ENCODE data around the gene SLAIN1.

The SLAIN1 gene

DNA sequence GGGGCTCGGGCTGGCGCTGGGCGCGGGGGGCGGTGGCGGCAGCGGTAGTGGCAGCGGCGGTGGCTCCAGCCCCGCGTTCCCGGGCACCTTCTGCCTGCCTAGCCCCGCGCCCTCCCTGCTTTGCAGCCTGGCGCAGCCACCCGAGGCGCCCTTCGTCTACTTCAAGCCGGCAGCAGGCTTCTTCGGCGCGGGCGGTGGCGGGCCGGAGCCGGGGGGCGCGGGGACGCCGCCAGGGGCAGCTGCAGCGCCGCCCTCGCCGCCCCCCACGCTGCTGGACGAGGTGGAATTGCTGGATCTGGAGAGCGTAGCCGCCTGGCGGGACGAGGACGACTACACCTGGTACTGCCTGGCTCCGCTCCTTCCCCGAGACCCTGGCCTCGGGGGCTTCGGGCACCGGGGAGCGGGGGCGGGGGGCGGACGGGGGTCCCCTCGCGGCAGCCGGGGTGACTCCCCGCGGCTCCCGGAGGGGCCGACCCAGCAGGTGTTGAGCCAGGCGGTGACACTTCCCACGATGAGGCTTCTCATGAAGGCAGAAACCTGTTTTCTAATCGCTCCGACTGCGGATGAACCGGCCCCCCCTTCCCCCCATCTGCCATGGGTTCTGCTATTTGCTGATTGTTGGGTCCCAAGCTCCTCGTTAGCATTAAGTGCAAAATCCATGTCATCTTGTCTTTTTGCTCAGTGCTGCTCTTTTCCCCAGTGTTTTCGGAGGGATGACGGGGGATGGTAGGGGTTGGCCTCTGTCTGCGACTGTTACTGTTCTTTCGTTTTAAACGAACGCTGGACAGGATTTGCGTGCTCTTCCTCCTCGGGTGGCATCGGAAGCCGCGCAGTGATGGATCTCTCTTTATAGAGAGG lies 943 bp downstream of the SLAIN1 start:
- DNase-seq (ENCODE audit: low read depth, low spot score) = no peak
- Histone ChIP-seq H3K27me3 (ENCODE audit: insufficient read depth, insufficient read length) (peaks cover 31% of the 10 kb centered on the region), H3K36me3 (ENCODE audit: insufficient read depth, insufficient read length, low read length) (no peaks in the 10 kb centered on the region), H3K9me3 (ENCODE audit: insufficient read depth, low read length) (no peaks in the 10 kb centered on the region), H3K4me1 (ENCODE audit: insufficient read depth, insufficient read length) (no peaks in the 10 kb centered on the region), H3K4me3 (ENCODE audit: insufficient read length, low read depth) (peak overlapping the region; percentile 77), H3K9ac (ENCODE audit: insufficient read length, low read depth) (no peak overlapping the region)
- TF ChIP-seq ZNF274 (IDR thresholded peaks at IDR 0.05; ENCODE audit: low read depth, low read length) (no peak), YY1 (IDR thresholded peaks at IDR 0.05; ENCODE audit: insufficient read depth, insufficient read length) (no peak), SUZ12 (IDR thresholded peaks at IDR 0.05; ENCODE audit: extremely low read depth, insufficient read depth, insufficient read length) (no peak)

DNA sequence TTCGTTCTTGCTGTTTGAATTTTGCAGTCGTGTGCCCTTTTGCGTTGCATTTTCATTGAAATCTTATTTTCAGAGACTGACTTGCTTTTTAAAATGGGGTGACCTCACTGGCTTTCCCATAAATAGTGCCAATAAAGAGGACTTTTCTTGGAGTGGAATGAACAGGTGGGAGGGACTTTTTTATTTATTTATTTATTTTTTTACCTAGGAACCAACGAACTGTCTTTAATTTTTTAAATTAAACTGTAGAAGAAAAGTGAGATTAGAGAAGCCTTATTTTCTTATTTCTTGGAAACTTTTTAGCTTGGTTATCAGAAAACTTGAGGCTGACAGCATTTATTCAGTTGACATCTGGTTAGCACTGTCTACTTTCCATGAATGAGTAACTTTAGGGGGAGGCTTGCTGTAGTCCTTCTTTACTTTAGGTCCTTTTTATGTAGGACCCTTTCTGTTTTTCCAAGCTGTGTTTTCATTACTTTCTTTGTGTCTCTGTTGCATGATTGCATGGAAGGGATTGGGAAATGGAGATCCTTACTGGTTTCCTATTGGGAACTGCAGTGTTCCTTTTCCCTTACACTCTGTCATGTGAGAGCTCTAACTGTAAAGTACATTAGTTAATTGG lies 1.7 kb downstream of the SLAIN1 start:
- TF ChIP-seq ZNF274 (IDR thresholded peaks at IDR 0.05; ENCODE audit: low read depth, low read length) (no peak), SUZ12 (IDR thresholded peaks at IDR 0.05; ENCODE audit: extremely low read depth, insufficient read depth, insufficient read length) (no peak), YY1 (IDR thresholded peaks at IDR 0.05; ENCODE audit: insufficient read depth, insufficient read length) (no peak)
- H3K9me3 ChIP-seq (ENCODE audit: insufficient read depth, low read length) = no peaks in the 10 kb centered on the region
- no peaks in the 10 kb centered on the region for H3K4me1 ChIP-seq (ENCODE audit: insufficient read depth, insufficient read length)
- no peak overlapping the region for H3K9ac ChIP-seq (ENCODE audit: insufficient read length, low read depth)
- DNase-seq (ENCODE audit: low read depth, low spot score) = no peak
- no peaks in the 10 kb centered on the region for H3K36me3 ChIP-seq (ENCODE audit: insufficient read depth, insufficient read length, low read length)
- H3K27me3 ChIP-seq (ENCODE audit: insufficient read depth, insufficient read length) = peaks cover 31% of the 10 kb centered on the region
- H3K4me3 ChIP-seq (ENCODE audit: insufficient read length, low read depth) = peak overlapping the region; percentile 77

DNA sequence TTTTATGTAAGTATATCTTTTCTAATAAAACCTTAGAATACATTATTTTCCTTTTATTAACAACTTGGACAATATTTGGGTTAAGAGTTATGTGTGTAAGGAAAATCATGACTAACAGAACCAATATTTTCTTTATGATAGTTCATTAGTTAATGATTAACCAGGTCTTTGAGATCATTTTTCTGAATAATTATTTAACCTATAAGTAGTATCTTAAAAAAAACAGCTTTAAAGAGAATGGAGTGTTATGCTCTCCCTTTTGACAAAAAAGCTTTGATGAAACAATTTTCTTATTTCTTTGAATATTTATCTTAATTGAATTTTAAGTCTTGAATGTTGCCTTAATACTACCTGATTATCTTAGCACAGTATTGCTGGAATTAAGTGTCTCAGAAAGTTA lies 3.8 kb downstream of the SLAIN1 start:
- Histone ChIP-seq H3K4me3 (ENCODE audit: insufficient read length, low read depth) (no peak overlapping the region), H3K9ac (ENCODE audit: insufficient read length, low read depth) (no peak overlapping the region), H3K4me1 (ENCODE audit: insufficient read depth, insufficient read length) (no peaks in the 10 kb centered on the region), H3K36me3 (ENCODE audit: insufficient read depth, insufficient read length, low read length) (no peaks in the 10 kb centered on the region), H3K27me3 (ENCODE audit: insufficient read depth, insufficient read length) (peaks cover 24% of the 10 kb centered on the region), H3K9me3 (ENCODE audit: insufficient read depth, low read length) (no peaks in the 10 kb centered on the region)
- no peak for DNase-seq (ENCODE audit: low read depth, low spot score)
- TF ChIP-seq SUZ12 (IDR thresholded peaks at IDR 0.05; ENCODE audit: extremely low read depth, insufficient read depth, insufficient read length) (no peak), ZNF274 (IDR thresholded peaks at IDR 0.05; ENCODE audit: low read depth, low read length) (no peak), YY1 (IDR thresholded peaks at IDR 0.05; ENCODE audit: insufficient read depth, insufficient read length) (no peak)

DNA sequence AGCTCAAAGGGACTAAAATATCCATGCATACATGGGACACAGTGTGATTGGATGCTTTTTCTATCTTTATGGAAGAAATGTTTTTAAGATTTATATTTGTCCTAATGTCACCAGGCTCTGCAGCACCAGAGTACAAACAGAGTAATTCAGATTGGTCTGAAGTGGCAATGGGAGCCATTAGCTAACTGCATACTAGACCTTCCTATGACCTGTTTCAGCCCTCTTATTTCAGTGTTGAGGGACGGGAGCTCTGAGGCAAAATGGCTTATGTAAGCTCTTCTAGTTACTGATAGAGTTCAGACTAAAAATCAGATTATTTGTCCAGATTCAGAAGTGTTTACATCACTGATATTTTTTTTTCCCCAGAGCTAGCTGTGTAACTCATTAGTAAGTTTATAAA lies 4.9 kb downstream of the SLAIN1 start:
- no peaks in the 10 kb centered on the region for H3K36me3 ChIP-seq (ENCODE audit: insufficient read depth, insufficient read length, low read length)
- H3K27me3 ChIP-seq (ENCODE audit: insufficient read depth, insufficient read length) = peaks cover 14% of the 10 kb centered on the region
- no peak overlapping the region for H3K4me3 ChIP-seq (ENCODE audit: insufficient read length, low read depth)
- no peak overlapping the region for H3K9ac ChIP-seq (ENCODE audit: insufficient read length, low read depth)
- TF ChIP-seq ZNF274 (IDR thresholded peaks at IDR 0.05; ENCODE audit: low read depth, low read length) = no peak
- DNase-seq (ENCODE audit: low read depth, low spot score) = no peak
- H3K9me3 ChIP-seq (ENCODE audit: insufficient read depth, low read length) = no peaks in the 10 kb centered on the region
- H3K4me1 ChIP-seq (ENCODE audit: insufficient read depth, insufficient read length) = no peaks in the 10 kb centered on the region

DNA sequence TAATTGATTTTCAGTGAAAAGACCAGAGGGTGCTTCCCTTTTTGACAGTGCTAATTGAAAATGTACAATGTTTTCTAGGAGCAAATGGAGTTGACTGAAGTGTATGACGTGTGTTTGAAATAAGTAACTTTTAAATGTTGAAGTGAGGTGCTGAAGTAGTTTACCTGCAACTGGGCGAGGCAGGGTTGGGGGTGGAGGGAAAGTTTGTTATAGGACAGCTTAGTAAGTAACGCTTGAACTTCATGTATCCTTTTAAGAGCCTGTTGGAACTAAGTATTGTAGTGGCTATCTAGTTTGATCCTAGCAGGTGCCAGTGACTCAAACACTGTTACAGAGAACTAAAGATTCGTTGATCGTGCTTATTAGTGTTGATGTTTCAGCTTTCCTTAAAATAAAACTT lies 5.9 kb downstream of the SLAIN1 start:
- no peaks in the 10 kb centered on the region for H3K4me1 ChIP-seq (ENCODE audit: insufficient read depth, insufficient read length)
- no peak overlapping the region for H3K4me3 ChIP-seq (ENCODE audit: insufficient read length, low read depth)
- H3K36me3 ChIP-seq (ENCODE audit: insufficient read depth, insufficient read length, low read length) = no peaks in the 10 kb centered on the region
- TF ChIP-seq YY1 (IDR thresholded peaks at IDR 0.05; ENCODE audit: insufficient read depth, insufficient read length) = no peak
- TF ChIP-seq ZNF274 (IDR thresholded peaks at IDR 0.05; ENCODE audit: low read depth, low read length) = no peak
- TF ChIP-seq SUZ12 (IDR thresholded peaks at IDR 0.05; ENCODE audit: extremely low read depth, insufficient read depth, insufficient read length) = no peak
- no peak for DNase-seq (ENCODE audit: low read depth, low spot score)
- peaks cover 14% of the 10 kb centered on the region for H3K27me3 ChIP-seq (ENCODE audit: insufficient read depth, insufficient read length)
- H3K9ac ChIP-seq (ENCODE audit: insufficient read length, low read depth) = no peak overlapping the region
- no peaks in the 10 kb centered on the region for H3K9me3 ChIP-seq (ENCODE audit: insufficient read depth, low read length)

DNA sequence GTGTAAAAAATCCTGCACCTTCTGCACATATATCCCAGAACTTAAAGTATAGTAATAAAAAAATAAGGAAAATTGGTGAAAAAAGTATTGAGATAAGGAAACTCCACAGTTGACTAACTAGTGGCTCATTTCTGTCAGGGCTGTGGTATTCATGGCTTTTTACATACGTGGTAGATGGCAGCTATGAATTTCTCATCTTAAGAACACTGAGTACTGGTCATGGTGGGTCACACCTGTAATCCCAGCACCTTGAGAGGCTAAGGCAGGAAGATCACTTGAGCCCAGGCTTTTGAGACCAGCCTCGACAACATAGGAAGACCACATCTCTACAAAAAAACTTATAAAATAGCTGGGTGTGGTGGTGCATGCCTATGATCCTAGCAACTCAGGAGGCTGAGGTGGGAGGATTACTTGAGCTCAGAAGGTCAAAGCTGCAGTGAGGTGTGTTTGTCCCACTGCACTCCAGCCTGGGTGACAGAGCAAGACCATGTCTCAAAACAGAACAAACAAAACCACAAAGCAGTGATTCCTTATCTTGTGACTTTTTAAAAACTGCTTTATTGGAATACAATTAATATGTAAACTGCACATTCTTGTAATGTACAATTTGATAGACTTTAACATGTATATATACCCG lies 16.8 kb downstream of the SLAIN1 start:
- DNase-seq (ENCODE audit: low read depth, low spot score) = no peak
- TF ChIP-seq SUZ12 (IDR thresholded peaks at IDR 0.05; ENCODE audit: extremely low read depth, insufficient read depth, insufficient read length) = no peak
- TF ChIP-seq ZNF274 (IDR thresholded peaks at IDR 0.05; ENCODE audit: low read depth, low read length) = no peak
- TF ChIP-seq YY1 (IDR thresholded peaks at IDR 0.05; ENCODE audit: insufficient read depth, insufficient read length) = no peak
- no peaks in the 10 kb centered on the region for H3K4me1 ChIP-seq (ENCODE audit: insufficient read depth, insufficient read length)

DNA sequence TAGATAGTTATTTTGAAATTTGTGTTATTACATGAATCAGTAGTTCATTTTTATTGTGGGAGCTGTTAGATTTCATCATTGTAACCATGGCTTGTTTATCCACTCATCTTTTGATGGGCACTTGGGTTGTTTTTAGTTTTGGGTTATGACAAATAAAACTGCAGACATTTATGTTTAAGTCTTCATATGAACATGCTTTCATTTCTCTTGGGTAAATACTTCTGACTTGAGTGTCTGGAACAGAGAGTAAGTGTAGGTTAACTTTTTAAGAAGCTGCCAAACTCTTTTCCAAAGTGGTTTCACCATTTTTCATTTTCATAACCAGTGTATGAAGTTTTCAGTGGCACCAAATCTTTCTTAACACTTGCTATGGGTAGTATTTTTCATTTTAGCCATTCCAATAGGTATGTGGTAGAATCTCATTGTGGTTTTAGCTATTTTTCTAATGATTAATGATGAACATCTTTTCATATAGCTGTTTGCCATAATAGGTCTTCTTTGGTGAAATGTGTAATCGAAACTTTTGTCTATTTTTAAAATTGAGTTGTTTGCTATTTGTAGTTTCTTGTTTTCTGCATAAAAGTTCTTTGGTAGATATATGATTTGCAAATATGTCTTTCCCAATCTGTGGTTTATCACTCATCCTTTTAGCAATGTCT lies 17.9 kb downstream of the SLAIN1 start:
- Histone ChIP-seq H3K36me3 (ENCODE audit: insufficient read depth, insufficient read length, low read length) (no peaks in the 10 kb centered on the region), H3K9ac (ENCODE audit: insufficient read length, low read depth) (no peak overlapping the region), H3K9me3 (ENCODE audit: insufficient read depth, low read length) (no peaks in the 10 kb centered on the region), H3K27me3 (ENCODE audit: insufficient read depth, insufficient read length) (no peaks in the 10 kb centered on the region), H3K4me3 (ENCODE audit: insufficient read length, low read depth) (no peak overlapping the region), H3K4me1 (ENCODE audit: insufficient read depth, insufficient read length) (no peaks in the 10 kb centered on the region)
- TF ChIP-seq SUZ12 (IDR thresholded peaks at IDR 0.05; ENCODE audit: extremely low read depth, insufficient read depth, insufficient read length) = no peak
- TF ChIP-seq ZNF274 (IDR thresholded peaks at IDR 0.05; ENCODE audit: low read depth, low read length) = no peak
- TF ChIP-seq YY1 (IDR thresholded peaks at IDR 0.05; ENCODE audit: insufficient read depth, insufficient read length) = no peak
- DNase-seq (ENCODE audit: low read depth, low spot score) = no peak

More for the DNA sequence above, 16.8 kb downstream of the SLAIN1 start:
- H3K4me3 ChIP-seq (ENCODE audit: insufficient read length, low read depth) = no peak overlapping the region
- no peak overlapping the region for H3K9ac ChIP-seq (ENCODE audit: insufficient read length, low read depth)
- no peaks in the 10 kb centered on the region for H3K9me3 ChIP-seq (ENCODE audit: insufficient read depth, low read length)
- H3K27me3 ChIP-seq (ENCODE audit: insufficient read depth, insufficient read length) = no peaks in the 10 kb centered on the region
- no peaks in the 10 kb centered on the region for H3K36me3 ChIP-seq (ENCODE audit: insufficient read depth, insufficient read length, low read length)
